ENCODE measurements around the gene BACE2. TPM values are rescaled to one million over a fixed set of nuclear protein-coding genes. Genes with fewer than 3 reads are reported as not detected.

Gene BACE2
- total RNA-seq, 2 experiments from 2014 or later, result not detected

- no peaks in the 10 kb centered on the region for H3K4me1 ChIP-seq (ENCODE audit: insufficient read depth, low read length, poor library complexity, severe bottlenecking)
- BruUV-seq (replicated peaks), result no TSS peak
Measured at GRCh38 chr21:41183575-41183974, 15.6 kb downstream of the BACE2 start.

GRCh38 chr21:41185802-41186201 lies 17.8 kb downstream of the BACE2 start:
- Histone ChIP-seq H3K36me3 (ENCODE audit: insufficient read depth, low read length) (no peaks in the 10 kb centered on the region), H3K4me1 (ENCODE audit: insufficient read depth, low read length, poor library complexity, severe bottlenecking) (no peaks in the 10 kb centered on the region), H3K79me2 (ENCODE audit: insufficient read depth, low read depth, low read length) (no peaks in the 10 kb centered on the region), H4K20me1 (ENCODE audit: insufficient read depth, low read length) (no peaks in the 10 kb centered on the region), H3K27ac (ENCODE audit: low read depth, low read length, poor library complexity, severe bottlenecking) (no peak overlapping the region), H3K9me3 (ENCODE audit: low read length) (no peaks in the 10 kb centered on the region), H3K4me2 (ENCODE audit: low read length) (no peak overlapping the region), H3K9me2 (ENCODE audit: insufficient read depth, low read length) (no peaks in the 10 kb centered on the region), H2AFZ (ENCODE audit: low read length) (no peak overlapping the region), H3K4me3 (ENCODE audit: low read depth, low read length, poor library complexity, severe bottlenecking) (no peak overlapping the region)
- POLR2A ChIA-PET, result no interaction called here
- intact Hi-C loops (cut with micrococcal nuclease; ENCODE audit: unreplicated experiment), result no loop called here
- no peak for TF ChIP-seq CTCF (conservative IDR thresholded peaks at IDR 0.05; ENCODE audit: low read length)
- TF ChIP-seq EZH2phosphoT487 (IDR thresholded peaks at IDR 0.05; ENCODE audit: borderline replicate concordance, low read depth, low read length), result no peak
- CTCF ChIA-PET (ENCODE audit: unreplicated experiment), result no interaction called here
- BruUV-seq (replicated peaks), result no TSS peak
- DNase-seq (ENCODE audit: low spot score), result no peak

More at GRCh38 chr21:41183575-41183974, 15.6 kb downstream of the BACE2 start:
- no peaks in the 10 kb centered on the region for H3K79me2 ChIP-seq (ENCODE audit: insufficient read depth, low read depth, low read length)
- no peaks in the 10 kb centered on the region for H3K36me3 ChIP-seq (ENCODE audit: insufficient read depth, low read length)
- DNase-seq (ENCODE audit: low spot score), result no peak
- no peak overlapping the region for H3K4me2 ChIP-seq (ENCODE audit: low read length)
- ChIA-PET POLR2A (interaction anchor here (0.6 kb wide), 1 partner anchor 718 kb away, joined by 3 read pairs; no protein-coding TSS in a partner anchor), CTCF (ENCODE audit: unreplicated experiment) (no interaction called here)
- H3K9me3 ChIP-seq (ENCODE audit: low read length), result no peaks in the 10 kb centered on the region
- TF ChIP-seq EZH2phosphoT487 (IDR thresholded peaks at IDR 0.05; ENCODE audit: borderline replicate concordance, low read depth, low read length), result no peak
- no peak for TF ChIP-seq CTCF (conservative IDR thresholded peaks at IDR 0.05; ENCODE audit: low read length)
- H3K9me2 ChIP-seq (ENCODE audit: insufficient read depth, low read length), result no peaks in the 10 kb centered on the region
- H3K27ac ChIP-seq (ENCODE audit: low read depth, low read length, poor library complexity, severe bottlenecking), result no peak overlapping the region
- H2AFZ ChIP-seq (ENCODE audit: low read length), result no peak overlapping the region
- intact Hi-C loops (cut with micrococcal nuclease; ENCODE audit: unreplicated experiment), result no loop called here
- no peaks in the 10 kb centered on the region for H4K20me1 ChIP-seq (ENCODE audit: insufficient read depth, low read length)
- no peak overlapping the region for H3K4me3 ChIP-seq (ENCODE audit: low read depth, low read length, poor library complexity, severe bottlenecking)

- POLR2A ChIA-PET, result no interaction called here
- intact Hi-C loops (cut with micrococcal nuclease; ENCODE audit: unreplicated experiment), result no loop called here
- no TSS peak for BruUV-seq (replicated peaks)
Measured at GRCh38 chr21:41186755-41187536, 19.0 kb downstream of the BACE2 start.

More at GRCh38 chr21:41186755-41187536, 19.0 kb downstream of the BACE2 start:
- Histone ChIP-seq H3K4me1 (ENCODE audit: insufficient read depth, low read length, poor library complexity, severe bottlenecking) (no peaks in the 10 kb centered on the region), H3K9me3 (ENCODE audit: low read length) (no peaks in the 10 kb centered on the region), H4K20me1 (ENCODE audit: insufficient read depth, low read length) (no peaks in the 10 kb centered on the region), H2AFZ (ENCODE audit: low read length) (no peak overlapping the region), H3K4me3 (ENCODE audit: low read depth, low read length, poor library complexity, severe bottlenecking) (no peak overlapping the region), H3K9me2 (ENCODE audit: insufficient read depth, low read length) (no peaks in the 10 kb centered on the region), H3K4me2 (ENCODE audit: low read length) (no peak overlapping the region), H3K27ac (ENCODE audit: low read depth, low read length, poor library complexity, severe bottlenecking) (no peak overlapping the region), H3K79me2 (ENCODE audit: insufficient read depth, low read depth, low read length) (no peaks in the 10 kb centered on the region), H3K36me3 (ENCODE audit: insufficient read depth, low read length) (no peaks in the 10 kb centered on the region)
- TF ChIP-seq EZH2phosphoT487 (IDR thresholded peaks at IDR 0.05; ENCODE audit: borderline replicate concordance, low read depth, low read length), result no peak
- no peak for TF ChIP-seq CTCF (conservative IDR thresholded peaks at IDR 0.05; ENCODE audit: low read length)
- no peak for DNase-seq (ENCODE audit: low spot score)
- CTCF ChIA-PET (ENCODE audit: unreplicated experiment), result no interaction called here

Measured in OCI-LY7 (cell line).